Natural killer cell treated with Interleukin-12 subunit alpha and Interleukin-12 subunit beta and Interleukin-15 and Interleukin-18, amount 100 ng/mL, for 72 hours (primary cell): Measurements from ENCODE around the gene KCNQ2. TPM values are rescaled to one million over a fixed set of nuclear protein-coding genes. Genes with fewer than 3 reads are reported as not detected.
"Not testable (repeated sequence)": the region's sequence is repeated elsewhere in the genome, so short reads cannot be mapped to it uniquely, and the experiment has no call there.

ENCODE experiments used
- ATAC-seq, 2 donors: fragments of 150-1000 bp; cut with Tn5 transposase in 1 of 2; sonication (Bioruptor Pico), chemical (Tn5 transposase) in 1 of 2; 2 replicates each; pipeline ENCODE4 v1.10.0; 2021
- DNase-seq: peaks from one replicate; pipeline ENCODE4 v3.0.0; 2022; ENCODE audit warnings: low spot score
- H3K27ac Mint-ChIP-seq, 2 donors: 1 replicate in 1 of 2; 2 replicates in 1 of 2; pipeline ENCODE4 v1.8.0; 2022; ENCODE audit warnings: mixed read lengths in 2 of 2, mild to moderate bottlenecking in 1 of 2, moderate library complexity in 1 of 2
- H3K27me3 Mint-ChIP-seq, 2 donors: 1 replicate in 1 of 2; 2 replicates in 1 of 2; pipeline ENCODE4 v1.8.0; 2022; ENCODE audit warnings: mixed read lengths in 2 of 2
- H3K36me3 Mint-ChIP-seq: one replicate; pipeline ENCODE4 v1.8.0; 2022; ENCODE audit warnings: mixed read lengths
- H3K4me1 Mint-ChIP-seq, 2 donors: 1 replicate in 1 of 2; 2 replicates in 1 of 2; pipeline ENCODE4 v1.8.0; 2022; ENCODE audit warnings: low read depth in 2 of 2, mixed read lengths in 2 of 2, mild to moderate bottlenecking in 1 of 2
- H3K4me3 Mint-ChIP-seq: one replicate; pipeline ENCODE4 v1.8.0; 2022; ENCODE audit warnings: mixed read lengths
- H3K9me3 Mint-ChIP-seq: 2 replicates; pipeline ENCODE4 v1.8.0; 2022; ENCODE audit warnings: mixed read lengths
- total RNA-seq, 2 donors: library from RNA; stranded (reverse); gene quantifications; one replicate each; pipeline ENCODE4 v1.2.3, GENCODE V29; 2022

The KCNQ2 gene
- not detected for total RNA-seq

DNA sequence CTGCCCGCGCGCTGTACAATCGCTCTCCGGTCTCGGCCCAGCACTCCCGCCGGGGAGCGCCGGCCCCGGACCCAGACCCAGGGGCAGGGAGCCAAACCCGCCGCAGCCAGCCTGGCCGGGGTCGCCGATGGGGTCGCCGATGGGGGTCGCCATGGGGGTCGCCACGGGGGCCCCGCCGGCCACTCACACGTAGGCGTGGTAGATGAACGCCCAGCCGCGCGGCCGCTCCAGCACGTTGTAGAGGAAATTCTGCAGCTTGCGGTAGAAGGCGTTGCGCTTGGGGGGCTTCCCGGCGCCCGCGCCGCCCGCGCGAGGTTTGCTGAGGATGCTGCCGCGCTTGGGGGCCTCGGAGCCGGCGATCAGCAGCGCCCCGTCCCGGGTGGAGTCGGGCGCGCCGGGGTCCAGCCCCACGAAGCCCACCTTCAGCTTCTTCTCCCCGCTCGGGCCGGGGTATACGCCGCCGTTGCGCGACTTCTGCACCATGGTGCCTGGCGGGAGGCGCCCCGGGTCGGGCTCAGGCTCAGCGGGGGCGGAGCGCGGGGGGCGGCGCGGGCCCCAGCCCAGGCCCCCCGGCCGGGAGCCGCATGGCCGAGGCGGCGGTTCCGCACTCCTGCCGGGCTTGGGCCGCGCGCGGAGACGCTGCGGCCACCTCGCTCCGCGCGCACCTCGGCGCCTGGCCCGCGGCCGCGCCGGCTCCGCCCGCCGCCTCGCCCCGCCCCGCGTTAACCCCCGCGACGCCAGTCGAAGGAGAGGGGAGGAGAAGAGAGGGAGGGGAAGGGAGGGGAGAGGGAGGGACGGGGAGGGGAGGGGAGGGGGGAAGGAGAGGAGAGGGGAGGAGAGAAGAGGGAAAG, at the start of gene KCNQ2:
Gene KCNQ2, minus strand, starts transcription at position 675 of the 851 bp plus-strand sequence. Its CDS starts 192 bp downstream, at position 483.
- H3K36me3 Mint-ChIP-seq: no peaks in the 10 kb centered on the region
- H3K27ac Mint-ChIP-seq: no peak within 1 kb of the TSS
- DNase-seq: no peak
- no peak within 1 kb of the TSS for H3K4me3 Mint-ChIP-seq
- H3K4me1 Mint-ChIP-seq: peaks cover 0 to 8% of the 10 kb centered on the region in 2 donors
- peaks cover 8 to 20% of the 10 kb centered on the region in 2 donors for H3K27me3 Mint-ChIP-seq
- peak in 1 of 2 donors; percentile 17 for ATAC-seq
- no peaks in the 10 kb centered on the region for H3K9me3 Mint-ChIP-seq

DNA sequence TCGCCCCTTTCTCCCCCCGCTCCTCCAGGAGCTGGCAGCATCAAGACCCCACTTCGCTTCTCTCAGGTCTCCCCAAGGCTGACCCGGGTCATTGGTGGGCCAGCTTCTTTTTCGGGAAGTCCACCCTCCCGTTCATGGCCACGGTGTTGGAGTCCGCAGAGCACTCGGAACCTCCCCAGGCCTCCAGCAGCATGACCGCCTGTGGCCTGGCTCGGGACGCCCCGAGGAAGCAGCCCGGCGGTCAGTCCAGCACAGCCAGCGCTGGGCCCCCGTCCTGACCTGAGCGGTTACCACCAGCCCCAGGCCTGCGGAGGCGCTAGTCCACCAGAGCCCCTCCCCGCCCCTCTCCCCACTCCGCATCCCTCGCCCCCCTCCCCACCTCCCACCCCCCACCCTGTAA, 49.1 kb upstream of the KCNQ2 start:
- Mint-ChIP-seq H3K4me3 (peak overlapping the region; percentile 77), H3K27me3 (peaks cover 0 to 5% of the 10 kb centered on the region in 2 donors), H3K27ac (no peak overlapping the region), H3K4me1 (peaks cover 4 to 8% of the 10 kb centered on the region in 2 donors), H3K36me3 (no peaks in the 10 kb centered on the region), H3K9me3 (no peaks in the 10 kb centered on the region)
- ATAC-seq (no peak), DNase-seq (peak; percentile 20)

DNA sequence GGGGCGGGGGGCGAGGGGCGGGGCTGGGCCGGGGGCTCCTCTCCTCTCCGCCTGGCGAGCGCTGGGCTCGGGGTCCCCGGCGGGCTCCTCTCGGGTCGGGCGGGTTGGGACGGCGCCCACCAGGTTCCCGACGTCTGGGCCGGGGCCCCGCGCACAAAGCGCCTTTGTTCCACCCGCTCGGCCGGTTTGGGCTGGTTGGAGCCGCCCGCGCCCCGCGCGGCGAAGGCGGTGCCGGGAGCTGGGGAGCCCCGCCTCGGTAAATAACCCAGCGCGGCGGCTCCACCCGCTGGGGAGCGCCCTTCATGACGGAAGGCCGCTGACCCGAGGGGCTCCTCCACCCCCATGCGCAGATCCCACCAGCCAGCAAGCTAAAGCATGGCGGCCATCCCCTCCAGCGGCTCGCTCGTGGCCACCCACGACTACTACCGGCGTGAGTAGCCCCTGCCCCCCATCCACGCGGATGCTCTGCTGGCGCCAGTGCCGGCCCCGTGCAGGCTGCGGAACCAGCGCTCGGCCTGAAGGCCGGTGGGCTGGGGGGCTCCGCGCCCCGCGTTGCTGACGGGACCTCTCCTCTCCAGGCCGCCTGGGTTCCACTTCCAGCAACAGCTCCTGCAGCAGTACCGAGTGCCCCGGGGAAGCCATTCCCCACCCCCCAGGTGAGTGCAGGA, 48.6 kb upstream of the KCNQ2 start:
- Mint-ChIP-seq H3K27ac (no peak overlapping the region), H3K4me3 (peak overlapping the region; percentile 77), H3K4me1 (peaks cover 4 to 8% of the 10 kb centered on the region in 2 donors), H3K9me3 (no peaks in the 10 kb centered on the region), H3K27me3 (peaks cover 0 to 5% of the 10 kb centered on the region in 2 donors), H3K36me3 (no peaks in the 10 kb centered on the region)
- peak; percentile 57 to 71 for ATAC-seq
- peak; percentile 71 for DNase-seq

DNA sequence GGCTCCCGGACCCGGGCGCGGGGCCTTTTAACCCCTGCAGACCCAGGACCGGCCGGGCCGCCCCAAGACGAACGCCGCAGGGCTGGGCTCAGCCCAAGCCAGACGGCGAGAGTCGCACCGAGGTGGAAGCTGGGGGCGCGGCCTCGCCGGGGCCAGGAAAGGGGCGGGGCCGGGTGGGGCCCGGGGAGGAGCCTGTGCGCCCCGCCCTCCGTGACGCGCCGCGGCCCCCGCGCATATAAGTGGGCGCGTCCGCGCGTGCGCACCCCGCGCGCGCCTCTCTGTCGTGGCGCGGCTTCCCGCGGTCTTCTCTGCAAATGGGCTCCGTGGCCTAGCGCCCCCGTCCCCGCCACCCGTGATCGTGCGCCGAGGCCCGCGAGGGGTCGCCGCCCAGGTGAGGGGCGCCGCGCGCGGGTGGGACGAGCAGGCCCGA, 48.1 kb upstream of the KCNQ2 start, which contains the start of gene PPDPF:
Gene PPDPF, plus strand, starts transcription at position 262 of the 430 bp plus-strand sequence. CDS start 544 bp downstream, outside the sequence.
- H3K27me3 Mint-ChIP-seq: peaks cover 0 to 5% of the 10 kb centered on the region in 2 donors
- peak within 1 kb of the TSS; percentile 77 for H3K4me3 Mint-ChIP-seq
- no peak within 1 kb of the TSS for H3K27ac Mint-ChIP-seq
- H3K4me1 Mint-ChIP-seq: peaks cover 4 to 8% of the 10 kb centered on the region in 2 donors
- DNase-seq (peak; percentile 86), ATAC-seq (peak; percentile 91 to 94)
- H3K9me3 Mint-ChIP-seq: no peaks in the 10 kb centered on the region
- no peaks in the 10 kb centered on the region for H3K36me3 Mint-ChIP-seq

DNA sequence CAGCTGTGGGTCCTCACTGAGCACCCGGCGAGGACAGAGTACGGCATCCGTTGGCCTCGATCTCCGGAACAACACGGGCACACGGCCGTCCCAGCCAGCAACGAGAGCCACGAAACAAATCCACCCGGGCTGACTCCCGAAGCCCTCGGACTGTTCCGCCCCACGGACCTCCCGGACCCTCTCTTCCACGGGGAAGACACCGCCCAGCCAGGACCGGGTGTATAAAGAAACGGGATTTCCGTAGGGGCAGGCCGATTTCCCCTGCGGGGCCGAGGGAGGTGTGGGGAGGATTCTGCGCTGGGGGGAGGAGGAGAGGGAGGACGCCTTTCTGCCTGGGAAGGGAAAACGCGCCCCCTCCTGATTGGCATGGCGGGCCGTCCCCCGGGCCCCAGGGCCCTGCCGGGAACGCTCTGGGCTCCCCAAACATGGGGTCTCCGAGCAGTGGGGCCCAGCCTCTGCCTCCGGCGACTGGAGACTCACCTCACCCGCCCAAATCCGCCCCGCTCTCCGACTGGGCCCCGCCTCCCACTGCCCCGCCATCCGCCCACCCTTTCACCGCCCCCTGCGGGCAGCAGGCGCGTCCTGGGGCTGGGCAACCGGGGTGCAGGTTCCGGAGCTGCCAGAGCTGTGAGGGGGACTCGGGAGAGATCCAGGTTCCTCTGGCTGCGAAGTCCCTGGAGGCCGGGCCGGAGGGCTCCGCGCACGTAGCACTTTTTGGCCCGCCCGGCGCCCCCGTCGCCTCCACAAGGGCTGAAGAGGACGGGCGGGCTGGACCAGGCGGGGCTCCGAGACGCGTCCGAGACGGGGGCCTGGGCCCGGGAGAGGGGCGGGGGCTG, 47.4 kb upstream of the KCNQ2 start:
- Mint-ChIP-seq H3K27ac (no peak overlapping the region), H3K4me3 (peak overlapping the region; percentile 66), H3K27me3 (peaks cover 0 to 5% of the 10 kb centered on the region in 2 donors), H3K9me3 (no peaks in the 10 kb centered on the region), H3K4me1 (peaks cover 4 to 8% of the 10 kb centered on the region in 2 donors), H3K36me3 (no peaks in the 10 kb centered on the region)
- DNase-seq (peak; percentile 76), ATAC-seq (peak; percentile 76 to 84)

DNA sequence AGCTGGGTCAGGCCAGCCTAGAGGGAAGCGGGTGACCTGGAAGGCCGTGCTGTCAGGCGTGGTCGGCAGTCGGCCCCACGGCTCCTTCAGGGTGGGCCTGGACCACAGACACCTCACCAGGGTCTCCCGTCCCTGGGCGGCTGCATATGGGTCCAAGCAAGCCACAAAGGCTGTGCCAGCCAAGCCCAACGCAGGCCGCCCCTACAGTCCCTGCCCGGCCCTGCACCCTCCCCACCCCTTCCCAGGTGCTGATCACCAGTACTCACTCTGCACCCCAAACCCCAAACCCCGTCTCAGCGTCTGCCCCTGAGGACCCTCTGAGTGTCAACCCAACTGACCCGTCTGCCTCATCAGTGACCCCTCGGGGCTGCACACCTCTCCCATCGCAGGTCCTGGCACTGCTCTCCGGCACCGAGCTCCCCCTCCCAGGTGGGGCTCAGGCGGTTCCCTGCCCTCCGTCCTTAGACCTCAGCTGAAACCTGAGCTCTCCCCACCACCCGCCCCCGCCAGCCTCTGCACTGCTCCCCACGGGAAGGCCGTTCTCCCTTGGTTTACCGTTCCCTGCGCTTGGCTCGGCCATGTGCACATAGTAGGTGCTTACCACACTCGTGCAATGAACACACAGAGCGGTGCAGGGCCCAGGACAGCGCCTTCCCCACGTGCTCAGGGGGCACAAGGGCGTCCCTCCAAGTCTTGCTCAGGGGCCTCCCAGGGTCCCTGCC, 46.7 kb upstream of the KCNQ2 start:
- H3K27me3 Mint-ChIP-seq: peaks cover 0 to 5% of the 10 kb centered on the region in 2 donors
- no peak overlapping the region for H3K27ac Mint-ChIP-seq
- peak overlapping the region; percentile 66 for H3K4me3 Mint-ChIP-seq
- H3K4me1 Mint-ChIP-seq: peaks cover 4 to 8% of the 10 kb centered on the region in 2 donors
- H3K36me3 Mint-ChIP-seq: no peaks in the 10 kb centered on the region
- no peaks in the 10 kb centered on the region for H3K9me3 Mint-ChIP-seq
- no peak for ATAC-seq
- peak; percentile 56 for DNase-seq

DNA sequence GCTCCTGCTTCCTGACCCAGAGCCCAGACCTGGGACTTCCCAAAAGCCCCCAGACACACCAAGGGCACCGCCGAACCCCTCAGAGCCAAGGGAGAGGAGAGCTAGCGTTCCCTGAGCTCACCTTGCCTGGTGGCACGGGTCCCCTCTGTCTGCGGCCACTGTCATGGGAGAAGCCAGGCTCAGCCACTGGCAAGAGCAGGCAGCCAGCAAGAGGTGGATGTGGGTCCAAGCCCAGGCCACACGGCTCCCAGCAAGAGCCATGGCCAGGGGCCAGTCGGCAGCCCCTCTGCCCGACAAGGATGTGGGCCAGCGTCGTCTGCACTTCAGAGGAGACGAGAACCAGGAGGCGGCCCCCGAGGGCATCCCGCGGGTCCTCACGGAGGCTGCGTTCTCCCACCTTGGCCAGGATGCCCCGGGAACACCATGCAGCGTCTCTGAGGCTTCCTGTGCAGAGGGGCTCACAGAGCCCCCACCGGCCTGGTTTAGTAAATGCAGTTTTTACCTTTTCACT, 46.0 kb upstream of the KCNQ2 start:
- DNase-seq (peak; percentile 58), ATAC-seq (no peak)
- no peak overlapping the region for H3K27ac Mint-ChIP-seq
- H3K4me3 Mint-ChIP-seq: peak overlapping the region; percentile 15
- peaks cover under 1 to 5% of the 10 kb centered on the region in 2 donors for H3K27me3 Mint-ChIP-seq
- peaks cover 0 to 9% of the 10 kb centered on the region in 2 donors for H3K4me1 Mint-ChIP-seq
- H3K9me3 Mint-ChIP-seq: no peaks in the 10 kb centered on the region
- no peaks in the 10 kb centered on the region for H3K36me3 Mint-ChIP-seq

DNA sequence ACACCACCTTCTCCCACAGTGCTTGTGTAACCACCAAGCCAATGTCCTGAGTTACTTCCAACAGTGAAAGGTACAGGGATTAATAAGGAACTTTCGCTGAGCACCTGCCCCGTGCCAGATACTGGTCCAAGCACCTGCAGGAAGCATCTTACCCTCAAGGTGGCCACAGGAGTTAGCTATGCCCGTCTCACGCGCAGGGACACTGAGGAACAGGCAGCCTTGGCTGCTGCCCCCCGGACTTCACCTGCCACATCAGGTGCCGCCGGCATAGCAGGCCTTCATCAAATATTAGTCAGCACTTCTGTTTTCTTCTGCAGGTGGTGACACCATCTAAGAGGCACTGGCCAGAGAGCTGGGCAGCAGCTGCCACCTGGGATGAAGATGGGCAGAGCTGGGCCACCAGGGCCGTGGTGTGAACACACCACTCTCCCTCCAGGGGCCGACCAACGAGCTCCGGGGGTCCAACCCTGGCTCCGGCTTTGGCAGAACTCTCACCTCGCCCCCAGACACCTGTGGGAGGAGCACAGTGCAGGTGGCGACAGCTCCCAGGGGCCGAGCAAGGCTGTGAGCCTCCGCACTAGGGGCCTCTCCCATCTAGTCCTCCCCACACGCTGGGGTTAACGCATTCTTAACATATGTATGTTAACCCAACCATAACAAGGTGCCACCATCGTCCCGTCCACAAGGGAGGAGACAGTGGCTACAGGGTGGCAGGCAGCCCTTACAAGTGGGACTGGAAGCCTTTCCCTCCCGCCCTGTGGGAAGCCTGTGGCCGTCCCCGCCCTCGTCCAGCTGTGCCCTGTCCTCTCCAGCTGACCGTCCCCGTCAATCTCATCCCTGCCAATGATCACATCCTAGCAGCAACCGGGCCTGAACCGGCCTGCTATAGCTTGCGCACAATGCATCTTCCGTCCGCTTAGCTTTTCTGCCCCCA, 45.2 kb upstream of the KCNQ2 start:
- Mint-ChIP-seq H3K27me3 (peaks cover 7 to 8% of the 10 kb centered on the region in 2 donors), H3K27ac (no peak overlapping the region), H3K4me1 (peaks cover 0 to 11% of the 10 kb centered on the region in 2 donors), H3K36me3 (no peaks in the 10 kb centered on the region), H3K9me3 (no peaks in the 10 kb centered on the region), H3K4me3 (no peak overlapping the region)
- peak; percentile 60 for DNase-seq
- no peak for ATAC-seq

DNA sequence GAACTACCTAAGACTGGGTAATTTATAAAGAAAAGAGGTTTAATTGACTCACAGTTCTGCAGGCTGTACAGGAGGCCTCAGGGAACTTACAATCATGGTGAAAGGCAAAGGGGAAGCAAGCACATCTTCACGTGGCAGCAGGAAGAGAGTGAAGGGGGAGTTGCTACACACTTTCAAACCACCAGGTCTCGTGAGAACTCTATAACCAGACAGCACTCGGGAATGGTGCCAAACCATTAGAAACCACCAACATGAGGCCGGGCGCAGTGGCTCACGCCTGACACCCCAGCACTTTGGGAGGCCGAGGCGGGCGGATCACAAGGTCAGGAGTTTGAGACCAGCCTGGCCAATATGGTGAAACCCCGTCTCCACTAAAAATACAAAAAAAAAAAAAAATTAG, 42.1 kb upstream of the KCNQ2 start:
- H3K27me3 Mint-ChIP-seq: peaks cover 16 to 24% of the 10 kb centered on the region in 2 donors
- H3K4me3 Mint-ChIP-seq, H3K27ac Mint-ChIP-seq, H3K36me3 Mint-ChIP-seq, H3K9me3 Mint-ChIP-seq, H3K4me1 Mint-ChIP-seq, ATAC-seq: not testable (repeated sequence)
- peak; percentile 35 for DNase-seq

DNA sequence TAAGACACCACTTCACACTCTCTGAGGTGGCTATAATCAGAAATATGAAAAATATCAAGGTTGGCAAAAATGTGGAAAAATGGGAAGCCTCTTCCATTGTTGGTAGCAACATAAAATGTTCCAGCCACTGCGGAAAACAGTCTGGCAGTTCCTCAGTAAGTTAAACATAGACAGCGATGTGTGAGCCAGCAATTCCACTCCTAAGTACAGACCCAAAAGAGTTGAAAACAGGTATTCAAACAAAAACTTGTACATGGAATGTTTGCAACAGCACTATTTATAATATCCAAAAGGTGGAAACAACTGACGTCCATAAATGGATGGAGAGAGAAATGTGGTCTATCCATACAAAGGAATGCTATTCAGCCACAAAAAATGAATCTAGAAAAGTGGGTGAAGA, 40.8 kb upstream of the KCNQ2 start:
- Mint-ChIP-seq H3K9me3 (no peaks in the 10 kb centered on the region), H3K36me3 (no peaks in the 10 kb centered on the region), H3K27ac (no peak overlapping the region), H3K4me3 (no peak overlapping the region), H3K27me3 (peaks cover 20 to 32% of the 10 kb centered on the region in 2 donors), H3K4me1 (peaks cover 0 to 6% of the 10 kb centered on the region in 2 donors)
- ATAC-seq: no peak
- DNase-seq: no peak

DNA sequence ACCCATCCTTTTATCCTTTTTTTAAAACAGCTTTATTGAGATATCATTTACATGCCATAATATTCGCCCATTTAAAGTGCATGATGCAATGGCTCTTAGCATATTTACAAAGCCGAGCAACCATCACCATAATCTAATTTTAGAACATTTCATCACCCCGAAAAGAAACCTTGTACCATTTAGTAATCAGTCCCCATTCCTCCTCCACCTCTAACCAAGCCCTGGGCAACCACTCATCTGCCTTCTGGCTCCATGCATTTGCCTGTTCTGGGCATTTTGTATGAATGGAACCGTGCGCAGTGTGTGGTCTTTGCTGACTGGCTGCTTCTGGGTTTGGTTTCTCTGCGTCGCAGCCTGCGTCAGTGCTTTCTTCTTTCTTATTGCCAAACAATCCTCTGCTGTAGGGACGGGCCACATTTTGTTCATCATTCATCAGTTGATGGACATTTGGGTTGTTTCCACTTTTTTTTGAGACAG, 36.7 kb upstream of the KCNQ2 start:
- peak; percentile 28 for DNase-seq
- H3K4me1 Mint-ChIP-seq: peaks cover 0 to 4% of the 10 kb centered on the region in 2 donors
- H3K27me3 Mint-ChIP-seq: peaks cover 30 to 37% of the 10 kb centered on the region in 2 donors

More for the DNA sequence above, 36.7 kb upstream of the KCNQ2 start:
- Mint-ChIP-seq H3K4me3 (no peak overlapping the region), H3K36me3 (no peaks in the 10 kb centered on the region), H3K27ac (no peak overlapping the region), H3K9me3 (no peaks in the 10 kb centered on the region)
- ATAC-seq: no peak
